NCI-H345 treated with DMSO at 0.1 percent for 48 hours (cell line): ENCODE measurements around the gene RCBTB1.
"Not testable (repeated sequence)": the region's sequence is repeated elsewhere in the genome, so short reads cannot be mapped to it uniquely, and the experiment has no call there.

ENCODE experiments used
- DNase-seq: peaks from one replicate; lab custom pipeline; 2025; ENCODE audit not compliant: unreplicated experiment; lab: John Stamatoyannopoulos, UW

The RCBTB1 gene

GRCh38 chr13:49585220-49586157 lies at the start of gene RCBTB1:
Gene RCBTB1 (minus strand): TSS chr13:49585558. CDS start chr13:49567279, 18,279 bp downstream.
- peak; percentile 1 for DNase-seq

GRCh38 chr13:49633710-49634109 lies 48.4 kb upstream of the RCBTB1 start:
- no peak for DNase-seq

GRCh38 chr13:49632156-49632555 lies 46.8 kb upstream of the RCBTB1 start:
- no peak for DNase-seq

GRCh38 chr13:49630580-49630979 lies 45.2 kb upstream of the RCBTB1 start:
- no peak for DNase-seq

DNA sequence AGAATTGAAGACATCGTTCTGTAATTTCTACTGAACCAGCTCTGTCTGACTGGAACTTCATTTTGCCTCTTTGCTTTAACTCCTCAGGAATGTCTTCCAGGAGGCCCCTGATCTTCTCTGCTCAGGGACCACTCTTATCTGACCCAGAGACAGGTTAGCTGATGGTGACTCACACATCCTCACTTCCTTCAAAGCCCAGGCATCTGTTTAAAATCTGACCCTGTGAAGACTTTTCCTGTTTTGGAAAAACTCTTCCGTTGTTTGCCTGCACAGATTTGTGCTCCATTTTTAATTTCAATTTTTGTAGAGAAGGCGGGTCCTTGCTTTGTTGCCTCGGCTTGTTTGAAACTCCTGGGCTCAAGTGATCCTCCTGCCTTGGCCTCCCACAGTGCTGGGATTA lies 44.6 kb upstream of the RCBTB1 start:
- DNase-seq: no peak

DNA sequence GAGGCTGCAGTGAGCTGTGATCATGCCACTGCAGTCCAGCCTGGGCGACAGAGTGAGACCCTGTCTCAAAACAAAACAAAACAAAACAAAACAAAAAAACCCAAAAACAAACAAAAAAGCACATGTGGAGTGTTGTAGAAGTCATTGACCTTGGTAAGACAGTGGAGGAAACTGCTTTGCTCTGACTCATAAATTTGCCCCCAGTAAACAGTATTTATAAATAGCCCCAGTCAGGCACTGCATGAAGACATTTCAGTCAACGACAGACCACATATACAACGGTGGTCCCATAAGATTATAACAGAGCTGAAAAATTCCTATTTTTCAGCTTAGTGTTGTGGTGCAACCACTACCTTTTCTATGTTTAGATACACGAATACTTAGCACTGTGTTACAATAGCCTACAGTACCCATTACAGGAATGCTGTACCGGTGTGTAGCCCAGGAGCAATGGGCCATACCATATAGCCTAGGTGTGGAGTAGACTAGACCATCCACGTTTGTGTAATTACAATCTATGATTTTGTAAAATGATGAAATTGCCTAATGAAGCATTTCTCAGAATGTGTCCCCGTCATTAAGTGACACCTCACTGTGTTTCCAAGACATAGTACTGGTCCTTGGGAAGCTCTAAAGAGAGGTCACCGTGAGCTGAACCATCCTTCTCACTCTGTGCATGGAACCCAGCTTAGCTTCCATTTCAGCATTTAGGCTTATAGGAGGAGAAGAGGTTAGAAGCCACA lies 44.0 kb upstream of the RCBTB1 start:
- no peak for DNase-seq

GRCh38 chr13:49627831-49628652 lies 42.7 kb upstream of the RCBTB1 start, which contains the start of gene ARL11:
Gene ARL11 (plus strand): TSS chr13:49628507. CDS start chr13:49630448, 1,941 bp downstream.
- DNase-seq: no peak

DNA sequence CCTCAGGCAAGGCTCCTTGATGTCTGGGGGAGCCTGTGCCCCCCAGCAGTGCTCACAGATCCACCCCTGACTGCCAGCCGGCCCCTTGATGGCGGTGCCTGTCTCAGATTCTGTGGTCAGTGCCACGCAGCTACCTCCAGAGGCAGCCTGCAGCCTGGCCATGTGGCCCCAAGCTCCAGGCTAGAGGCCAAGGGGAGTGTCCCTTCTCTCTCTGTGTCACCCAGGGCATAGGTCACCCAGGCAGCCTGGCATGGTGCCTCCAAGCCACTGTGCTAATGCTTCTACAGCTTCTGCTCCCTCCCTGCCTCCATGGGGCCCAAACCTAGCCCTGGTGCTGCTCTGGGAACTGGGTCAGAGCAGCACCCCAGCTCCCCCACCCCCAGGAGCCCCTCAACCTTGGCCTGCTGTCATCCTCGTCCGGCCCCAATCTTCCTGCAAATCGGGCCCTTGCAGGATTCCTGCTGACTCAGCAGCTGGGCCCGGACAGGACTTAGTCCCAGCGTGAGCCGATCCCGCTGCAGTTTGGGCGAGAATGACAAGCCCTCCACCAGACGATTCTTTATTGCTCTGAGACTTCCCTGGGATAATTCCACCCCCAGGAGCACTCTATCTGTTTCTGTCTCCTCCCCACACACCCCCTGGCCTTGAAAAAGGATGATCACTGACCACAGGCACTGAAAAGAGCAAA lies 40.2 kb upstream of the RCBTB1 start:
- DNase-seq: no peak

GRCh38 chr13:49624229-49624628 lies 38.9 kb upstream of the RCBTB1 start:
- DNase-seq: no peak

GRCh38 chr13:49622174-49622946 lies 37.0 kb upstream of the RCBTB1 start:
- no peak for DNase-seq

DNA sequence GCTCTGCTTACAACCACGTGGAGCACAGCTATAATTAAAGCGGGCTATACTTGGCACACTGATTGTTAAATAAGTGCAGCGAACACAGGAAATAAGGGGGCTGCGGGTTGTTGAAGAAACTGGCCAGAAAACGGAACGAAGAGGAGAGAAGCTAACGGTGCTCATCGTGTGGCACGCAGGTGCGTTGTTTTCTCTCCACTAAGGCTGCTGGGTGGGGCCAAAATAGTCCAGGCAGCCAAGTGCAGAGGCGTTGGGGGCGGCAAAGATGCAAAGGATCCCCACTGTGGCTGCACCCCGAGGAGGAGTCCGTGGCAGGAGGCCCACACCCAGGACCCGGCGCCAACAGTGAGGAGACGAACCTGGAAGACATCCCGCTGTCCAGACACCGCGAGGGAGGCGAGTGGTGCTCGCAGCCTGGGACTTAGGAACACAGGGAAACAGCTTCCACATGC lies 34.8 kb upstream of the RCBTB1 start:
- DNase-seq: no peak

GRCh38 chr13:49616676-49617065 lies 31.3 kb upstream of the RCBTB1 start:
- no peak for DNase-seq

- no peak for DNase-seq
Observed at GRCh38 chr13:49615836-49616675, 30.7 kb upstream of the RCBTB1 start.

- not testable (repeated sequence) for DNase-seq
Observed at GRCh38 chr13:49612042-49612441, 26.7 kb upstream of the RCBTB1 start.

GRCh38 chr13:49610176-49610575 lies 24.8 kb upstream of the RCBTB1 start:
- DNase-seq: peak; percentile 21

DNA sequence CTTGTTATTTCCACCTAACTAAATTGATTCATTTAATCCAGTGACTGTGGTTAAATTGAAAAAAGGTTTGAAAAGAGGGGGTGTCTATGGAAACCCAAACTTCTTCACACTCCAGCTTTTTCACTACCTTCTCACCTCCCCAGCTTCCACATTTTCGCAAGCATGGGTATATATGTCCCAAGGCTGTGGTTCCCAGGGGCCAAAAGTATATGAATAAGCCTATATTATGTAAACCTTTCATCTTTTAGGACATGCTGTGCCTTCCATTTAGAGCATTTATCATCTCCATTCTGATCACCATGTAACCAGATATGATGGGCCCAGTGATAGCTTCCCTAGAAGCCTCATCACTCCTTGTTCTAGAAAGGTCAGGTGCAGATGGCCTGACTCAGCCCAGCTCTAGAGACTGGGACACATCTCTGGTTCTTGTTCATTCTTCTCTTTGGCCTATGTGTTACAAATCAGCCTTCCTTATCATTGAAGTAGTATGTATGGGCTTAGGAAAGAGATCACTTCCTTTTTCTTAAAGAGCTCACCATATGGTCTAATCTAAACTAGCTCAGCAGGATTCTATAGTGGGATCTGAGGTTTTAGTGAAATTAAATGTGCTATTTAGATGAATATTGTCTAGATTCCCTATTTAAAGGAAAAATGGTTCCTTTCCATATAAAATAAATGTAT lies 23.4 kb upstream of the RCBTB1 start:
- DNase-seq: no peak

DNA sequence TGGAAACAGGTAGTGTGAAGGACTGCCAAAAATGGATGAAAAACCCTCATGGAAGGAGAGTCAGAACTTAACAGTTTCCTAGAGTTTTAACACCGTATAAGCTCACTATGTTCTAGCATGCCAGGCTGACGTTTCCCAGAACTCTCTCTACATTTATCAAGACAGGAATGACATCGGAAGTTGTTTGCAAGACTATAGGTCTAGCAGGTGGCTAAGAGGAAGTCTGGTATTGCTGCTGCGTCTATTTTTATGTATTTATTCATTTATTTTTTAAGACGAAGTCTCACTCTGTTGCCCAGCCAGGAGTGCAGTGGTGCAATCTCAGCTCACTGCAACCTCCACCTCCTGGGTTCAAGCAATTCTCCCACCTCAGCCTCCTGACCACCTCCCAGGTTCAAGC lies 22.4 kb upstream of the RCBTB1 start:
- DNase-seq: no peak
